H1 (cell line): ENCODE measurements around the gene PRKCH. TPM values are rescaled to one million over a fixed set of nuclear protein-coding genes. Genes with fewer than 3 reads are reported as not detected.

Source experiments
- CTCF ChIA-PET: fragments of 300-600 bp; sonication (Branson Sonifier 250); formaldehyde crosslinking; loops from one replicate; lab custom pipeline; 2021; ENCODE audit not compliant: partially characterized antibody; lab: Charles Lee
- POLR2A ChIA-PET: fragments of 300-600 bp; sonication (Branson Sonifier 250); formaldehyde crosslinking; loops from one replicate; lab custom pipeline; 2021; ENCODE audit warnings: inconsistent platforms; ENCODE audit not compliant: partially characterized antibody; lab: Charles Lee
- DNase-seq, 2 experiments: peaks; one replicate each; pipeline versions ENCODE4 v3.0.0 to v3.0.0-alpha.2; 2010 to 2022; ENCODE audit warnings: low spot score in 2 of 2, low read depth in 1 of 2, mixed read lengths in 1 of 2
- FAIRE-seq: peaks from 2 replicates; lab custom pipeline; 2011; peaks lifted over from hg19 to GRCh38; lab: Jason Lieb, UNC
- H2AFZ ChIP-seq: 2 replicates; pipeline ENCODE4 v1.8.1; 2012; ENCODE audit warnings: low read length, inconsistent platforms
- H2AK5ac ChIP-seq: 2 replicates; pipeline ENCODE4 v1.6.1; 2013; ENCODE audit warnings: low read depth, low read length
- H2BK120ac ChIP-seq: replicated peaks from 2 replicates; pipeline ENCODE3; 2013; ENCODE audit warnings: low read depth, low read length, inconsistent platforms
- H2BK12ac ChIP-seq: 2 replicates; pipeline ENCODE4 v1.6.1; 2013; ENCODE audit warnings: low read depth, low read length
- H2BK15ac ChIP-seq: 2 replicates; pipeline ENCODE4 v1.6.1; 2013; ENCODE audit warnings: low read length
- H2BK20ac ChIP-seq: 2 replicates; pipeline ENCODE4 v1.6.1; 2013; ENCODE audit warnings: low read length
- H2BK5ac ChIP-seq: 2 replicates; pipeline ENCODE4 v1.6.1; 2013; ENCODE audit warnings: low read depth, low read length
- H3K14ac ChIP-seq: 2 replicates; pipeline ENCODE4 v1.6.1; 2013; ENCODE audit warnings: inconsistent platforms; ENCODE audit not compliant: insufficient read length
- H3K18ac ChIP-seq: 2 replicates; pipeline ENCODE4 v1.6.1; 2013; ENCODE audit warnings: low read length; ENCODE audit errors: extremely low read depth
- H3K23ac ChIP-seq: 2 replicates; pipeline ENCODE4 v1.6.1; 2013; ENCODE audit warnings: inconsistent platforms; ENCODE audit not compliant: insufficient read length
- H3K23me2 ChIP-seq: 2 replicates; pipeline ENCODE4 v1.6.1; 2013; ENCODE audit warnings: low read depth, low read length
- H3K27ac ChIP-seq: 2 replicates; pipeline ENCODE4 v1.6.1; 2011; ENCODE audit warnings: low read depth, low read length, inconsistent platforms
- H3K27me3 ChIP-seq, 4 experiments: replicated peaks in 1 of 4; 1 replicate in 1 of 4; 2 replicates in 3 of 4; pipeline versions ENCODE4 v1.6.1 to v1.8.1; 2011 to 2013; ENCODE audit warnings: low read length in 3 of 4, mild to moderate bottlenecking in 3 of 4, inconsistent platforms in 2 of 4, mixed read lengths in 2 of 4, moderate library complexity in 1 of 4; ENCODE audit not compliant: control insufficient read depth in 3 of 4, insufficient read depth in 3 of 4; ENCODE audit errors: extremely low read depth in 1 of 4
- H3K36me3 ChIP-seq, 4 experiments: 2 replicates each; pipeline versions ENCODE4 v1.6.1 to v1.8.1; 2011 to 2013; ENCODE audit warnings: mild to moderate bottlenecking in 4 of 4, low read length in 3 of 4, moderate library complexity in 2 of 4, control low read depth in 1 of 4, inconsistent platforms in 1 of 4; ENCODE audit not compliant: insufficient read depth in 4 of 4, control insufficient read depth in 2 of 4
- H3K4ac ChIP-seq: replicated peaks from 2 replicates; pipeline ENCODE3; 2013; ENCODE audit warnings: low read length, low read depth, mixed read lengths, inconsistent platforms; ENCODE audit not compliant: insufficient read length
- H3K4me1 ChIP-seq, 4 experiments: replicated peaks in 1 of 4; 1 replicate in 1 of 4; 2 replicates in 3 of 4; pipeline versions ENCODE4 v1.6.1 to v1.8.1; 2011 to 2013; ENCODE audit warnings: low read length in 3 of 4, inconsistent platforms in 2 of 4, mixed read lengths in 1 of 4; ENCODE audit not compliant: insufficient read depth in 4 of 4, control insufficient read depth in 3 of 4
- H3K4me2 ChIP-seq, 2 experiments: 2 replicates each; pipeline versions ENCODE4 v1.6.1 to v1.8.1; 2011 to 2013; ENCODE audit warnings: low read depth in 2 of 2, low read length in 2 of 2, control low read depth in 1 of 2, inconsistent platforms in 1 of 2, mild to moderate bottlenecking in 1 of 2; ENCODE audit not compliant: insufficient read depth in 1 of 2
- H3K4me3 ChIP-seq, 4 experiments: fragments of 200-600, 300-600 bp in 1 of 4; sonication (generic), shearing (Covaris generic), sonication (Bioruptor Twin) in 1 of 4; 2 replicates each; pipeline versions ENCODE4 v1.5.1 to v1.8.1; 2011 to 2016; ENCODE audit warnings: low read length in 4 of 4, low read depth in 3 of 4, control low read depth in 2 of 4, inconsistent platforms in 2 of 4, mild to moderate bottlenecking in 2 of 4, mixed read lengths in 1 of 4, moderate library complexity in 1 of 4; ENCODE audit not compliant: insufficient read depth in 2 of 4; ENCODE audit errors: extremely low read depth in 1 of 4
- H3K56ac ChIP-seq: replicated peaks from 2 replicates; pipeline ENCODE3; 2013; ENCODE audit warnings: low read depth, mild to moderate bottlenecking, mixed read lengths, low read length, inconsistent platforms; ENCODE audit not compliant: insufficient read length
- H3K79me1 ChIP-seq: 2 replicates; pipeline ENCODE4 v1.6.1; 2013; ENCODE audit warnings: low read depth, low read length, control low read depth
- H3K79me2 ChIP-seq, 2 experiments: 2 replicates each; pipeline versions ENCODE4 v1.6.1 to v1.8.1; 2012 to 2013; ENCODE audit warnings: low read length in 2 of 2, mild to moderate bottlenecking in 2 of 2, inconsistent platforms in 1 of 2; ENCODE audit not compliant: insufficient read depth in 2 of 2, control insufficient read depth in 1 of 2
- H3K9ac ChIP-seq, 4 experiments: replicated peaks in 1 of 4; 1 replicate in 1 of 4; 2 replicates in 3 of 4; pipeline versions ENCODE4 v1.6.1 to v1.8.1; 2011 to 2013; ENCODE audit warnings: low read depth in 3 of 4, low read length in 3 of 4, control low read depth in 2 of 4, mild to moderate bottlenecking in 2 of 4, moderate library complexity in 2 of 4, inconsistent platforms in 1 of 4; ENCODE audit errors: extremely low read depth in 1 of 4
- H3K9me3 ChIP-seq, 2 experiments: 2 replicates each; pipeline versions ENCODE4 v1.6.1 to v1.8.1; 2012 to 2013; ENCODE audit warnings: mild to moderate bottlenecking in 2 of 2, moderate library complexity in 2 of 2, control low read depth in 1 of 2, inconsistent platforms in 1 of 2, low read depth in 1 of 2, low read length in 1 of 2, mixed read lengths in 1 of 2; ENCODE audit not compliant: insufficient read depth in 2 of 2
- H4K20me1 ChIP-seq, 2 experiments: replicated peaks in 1 of 2; 2 replicates each; pipeline versions ENCODE3 to v1.8.1; 2011 to 2013; ENCODE audit warnings: inconsistent platforms in 2 of 2, low read length in 2 of 2, mild to moderate bottlenecking in 1 of 2; ENCODE audit not compliant: insufficient read depth in 2 of 2, control insufficient read depth in 1 of 2
- H4K5ac ChIP-seq: 2 replicates; pipeline ENCODE4 v1.6.1; 2013; ENCODE audit warnings: low read length, low read depth, mixed read lengths, inconsistent platforms; ENCODE audit not compliant: insufficient read length
- H4K8ac ChIP-seq: 2 replicates; pipeline ENCODE4 v1.8.0; 2013; ENCODE audit warnings: mild to moderate bottlenecking, moderate library complexity, low read length, inconsistent platforms; ENCODE audit not compliant: insufficient read depth; ENCODE audit errors: extremely low read depth
- H4K91ac ChIP-seq: replicated peaks from 2 replicates; pipeline ENCODE3; 2013; ENCODE audit warnings: low read length, mixed read lengths, inconsistent platforms; ENCODE audit not compliant: insufficient read length
- EZH2 ChIP-seq: fragments of 200-600 bp; sonication (generic); IDR thresholded peaks from 2 replicates; pipeline ENCODE4 v1.7.1; 2012; ENCODE audit warnings: low read depth, mild to moderate bottlenecking, moderate library complexity, low read length, inconsistent platforms; ENCODE audit not compliant: severe bottlenecking
- JUND ChIP-seq: IDR thresholded peaks from 2 replicates; pipeline ENCODE4 v1.6.1; 2011; ENCODE audit warnings: mild to moderate bottlenecking, improper control_type of control experiment, low read length
- NANOG ChIP-seq: IDR thresholded peaks from 2 replicates; pipeline ENCODE4 v1.6.1; 2011; ENCODE audit warnings: low read length, low read depth, mild to moderate bottlenecking, inconsistent platforms; ENCODE audit not compliant: insufficient read depth, poor library complexity, severe bottlenecking
- POLR2A ChIP-seq, 2 experiments: IDR thresholded peaks; 1 replicate in 1 of 2; 2 replicates in 1 of 2; pipeline ENCODE4 v1.6.1; 2011; ENCODE audit warnings: low read depth in 2 of 2, low read length in 2 of 2, mild to moderate bottlenecking in 2 of 2; ENCODE audit errors: control extremely low read depth in 1 of 2
- POLR2AphosphoS5 ChIP-seq: IDR thresholded peaks from 2 replicates; pipeline ENCODE4 v1.6.1; 2011; ENCODE audit warnings: low read depth, low read length
- SIN3A ChIP-seq, 2 experiments: IDR thresholded peaks in 1 of 2; conservative IDR thresholded peaks in 1 of 2; 2 replicates each; pipeline ENCODE4 v1.6.1; 2011 to 2012; ENCODE audit warnings: low read length in 2 of 2, improper control_type of control experiment in 1 of 2, low read depth in 1 of 2, mild to moderate bottlenecking in 1 of 2
- SIRT6 ChIP-seq: IDR thresholded peaks from one replicate; pipeline ENCODE4 v1.7.1; 2012; ENCODE audit warnings: low read length, inconsistent platforms
- SRF ChIP-seq: IDR thresholded peaks from 2 replicates; pipeline ENCODE4 v1.6.1; 2011; ENCODE audit warnings: mild to moderate bottlenecking, low read depth, low read length, moderate library complexity
- TAF1 ChIP-seq: IDR thresholded peaks from 2 replicates; pipeline ENCODE4 v1.6.1; 2011; ENCODE audit warnings: mild to moderate bottlenecking, low read depth, low read length
- TAF7 ChIP-seq: optimal IDR thresholded peaks from 2 replicates; pipeline ENCODE3; 2011; ENCODE audit warnings: low read depth, mild to moderate bottlenecking, inconsistent platforms, low read length, moderate library complexity, borderline replicate concordance
- TBP ChIP-seq: IDR thresholded peaks from 2 replicates; pipeline ENCODE4 v1.6.1; 2011; ENCODE audit warnings: low read depth, low read length, improper control_type of control experiment
- WGBS, 2 experiments: shearing (Covaris generic) in 1 of 2; methylation state at CpG; one replicate each; pipeline versions ENCODE4 v1.1.6 to v1.1.7; 2013 to 2015; ENCODE audit warnings: low lambda C conversion rate in 2 of 2, mixed read lengths in 2 of 2, inconsistent platforms in 1 of 2, low coverage in 1 of 2, missing lambda C conversion rate in 1 of 2; ENCODE audit not compliant: insufficient replicate concordance in 2 of 2, insufficient coverage in 1 of 2, insufficient read length in 1 of 2; ENCODE audit errors: extremely low coverage in 1 of 2, missing lambda C conversion rate in 1 of 2; 5-methylcytosine and 5-hydroxymethylcytosine counted together
- polyA plus RNA-seq, 7 experiments: library from polyadenylated mRNA; depleted of rRNA in 3 of 7; stranded (reverse) in 5 of 7; unstranded in 2 of 7; fragments of >200 nt in 5 of 7; fragments of 200-250 nt in 2 of 7; gene quantifications; 1 replicate in 5 of 7; 2 replicates in 1 of 7; 4 replicates in 1 of 7; pipeline versions ENCODE4 v1.2.1 to v1.2.3, GENCODE V29; 2011 to 2013; ENCODE audit warnings: missing spikeins in 2 of 7, mixed read lengths in 2 of 7
- total RNA-seq: library from RNA; stranded (reverse); fragmentation: NEBNext Ultra II Directional; extraction: Animal tissue kit (Norgen Biotek cat#: 25700); gene quantifications from 2 replicates; pipeline ENCODE4 v1.2.1, GENCODE V29; 2021
- TF ChIP-seq, protein P1 (sequence below): IDR thresholded peaks from 2 replicates; pipeline ENCODE4 v1.6.1; 2011; ENCODE audit warnings: low read depth, mild to moderate bottlenecking, low read length; ENCODE audit not compliant: insufficient read depth

PRKCH gene
- total and polyA plus RNA-seq, 2 of the 8 experiments (the other 6 are each of a cell fraction or from before 2014, with no cell fraction given) = 6.4 to 7.0 TPM

DNA sequence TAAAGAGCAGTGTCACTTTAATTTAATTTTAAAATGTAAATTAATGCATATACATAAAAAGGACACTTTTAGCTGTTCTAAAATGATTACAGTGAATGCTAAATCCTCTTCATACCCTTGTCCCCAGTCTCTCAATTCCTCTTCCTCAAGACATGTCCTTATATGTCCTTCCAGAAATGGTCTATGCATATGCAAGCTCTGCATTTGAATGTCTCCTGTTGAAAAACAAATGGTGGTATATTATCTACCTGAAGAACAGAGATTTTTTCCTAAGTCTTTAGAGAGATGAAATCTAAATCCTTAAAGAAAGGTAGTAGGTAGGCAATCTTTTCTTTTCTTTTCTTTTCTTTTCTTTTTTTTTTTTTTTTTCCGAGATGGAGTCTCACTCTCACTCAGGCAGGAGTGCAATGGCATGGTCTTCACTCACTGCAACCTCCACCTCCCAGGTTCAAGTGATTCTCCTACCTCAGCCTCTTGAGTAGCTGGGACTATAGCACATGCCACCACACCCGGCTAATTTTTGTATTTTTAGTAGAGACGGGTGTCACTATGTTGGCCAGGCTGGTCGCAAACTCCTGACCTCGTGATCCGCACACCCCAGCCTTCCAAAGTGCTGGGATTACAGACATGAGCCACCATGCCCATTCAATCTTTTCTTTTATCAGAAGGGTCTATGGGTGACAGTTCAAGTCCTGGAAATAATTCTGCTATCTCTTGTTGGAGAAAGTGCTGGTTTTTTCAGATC lies 180.5 kb downstream of the PRKCH start:
- H2BK15ac ChIP-seq = no peak overlapping the region
- no peaks in the 10 kb centered on the region for H3K9me3 ChIP-seq
- H3K27ac ChIP-seq = peak overlapping the region; percentile 34; the same call in 1 of the 2 replicates
- peak overlapping the region; percentile 72 for H2BK20ac ChIP-seq
- H3K9ac ChIP-seq = no peak overlapping the region; a peak in 1 of 7 replicates
- no peak for FAIRE-seq
- 50% methylated on average over 5 of the region's 6 CpGs; no CpG with 5 or more reads in 1 of the 2 experiments for WGBS, 2 experiments
- ChIA-PET POLR2A (interaction anchor here (0.6 to 2.2 kb wide), 12 partner anchors 9 to 248 kb away, joined by 3 to 11 read pairs (median 3); partner anchors contain the start of gene HIF1A), CTCF (interaction anchor here (0.9 to 1.3 kb wide), 3 partner anchors 19 to 55 kb away, joined by 3 read pairs; no protein-coding TSS in a partner anchor)
- no peak overlapping the region for H3K56ac ChIP-seq
- no peak overlapping the region for H4K91ac ChIP-seq
- H4K8ac ChIP-seq = no peak overlapping the region
- no peak for DNase-seq
- H2BK12ac ChIP-seq = no peak overlapping the region
- no peak overlapping the region for H2AK5ac ChIP-seq
- no peaks in the 10 kb centered on the region for H3K79me1 ChIP-seq
- H4K20me1 ChIP-seq = no peaks in the 10 kb centered on the region
- no peak overlapping the region for H2AFZ ChIP-seq
- H3K4me3 ChIP-seq = no peak overlapping the region; a peak in 1 of 8 replicates
- peak overlapping the region in 1 of 2 experiments; percentile 9; a peak in 2 of 4 replicates for H3K4me2 ChIP-seq
- H4K5ac ChIP-seq = no peak overlapping the region
- H3K4me1 ChIP-seq = peaks cover 10 to 32% (median 22%) of the 10 kb centered on the region in 4 experiments
- H3K27me3 ChIP-seq = no peaks in the 10 kb centered on the region
- H3K18ac ChIP-seq = peak overlapping the region; percentile 55
- no peaks in the 10 kb centered on the region for H3K79me2 ChIP-seq
- peak overlapping the region; percentile 7 for H2BK120ac ChIP-seq
- H3K4ac ChIP-seq = no peak overlapping the region
- no peak overlapping the region for H3K14ac ChIP-seq
- no peak overlapping the region for H3K23ac ChIP-seq
- H2BK5ac ChIP-seq = peak overlapping the region; percentile 83; the same call in 1 of the 2 replicates
- H3K23me2 ChIP-seq = no peaks in the 10 kb centered on the region
- no peaks in the 10 kb centered on the region for H3K36me3 ChIP-seq
- TF ChIP-seq SRF (peak; percentile 69), NANOG (no peak), TAF1 (no peak), EZH2 (no peak), SIRT6 (no peak), JUND (no peak), TBP (peak; percentile 58), TAF7 (peak; percentile 91), POLR2A (IDR thresholded peaks at IDR 0.05; ENCODE audit: control extremely low read depth in 1 of 2, low read depth in 2 of 2, low read length in 2 of 2) (peak; percentile 42 to 77), POLR2AphosphoS5 (peak; percentile 82), SIN3A (conservative IDR thresholded peaks at IDR 0.05 in 1 of 2, IDR thresholded peaks at IDR 0.05 in 1 of 2; ENCODE audit: low read depth in 1 of 2, low read length in 2 of 2) (no peak)
- TF ChIP-seq, protein P1, sequence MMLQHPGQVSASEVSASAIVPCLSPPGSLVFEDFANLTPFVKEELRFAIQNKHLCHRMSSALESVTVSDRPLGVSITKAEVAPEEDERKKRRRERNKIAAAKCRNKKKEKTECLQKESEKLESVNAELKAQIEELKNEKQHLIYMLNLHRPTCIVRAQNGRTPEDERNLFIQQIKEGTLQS = no peak
